IPS-18a (cell line): ENCODE results near the gene SEMA3F.
A peak's percentile ranks its signal among the peaks of the same experiment; 100 is the strongest.

Experiments used
- H3K27ac ChIP-seq: one replicate; pipeline ENCODE4 v1.5.1; 2013; ENCODE audit warnings: low read length
- H3K27me3 ChIP-seq: one replicate; pipeline ENCODE4 v1.6.1; 2013; ENCODE audit warnings: mild to moderate bottlenecking, low read length; ENCODE audit not compliant: control insufficient read depth, insufficient read depth
- H3K36me3 ChIP-seq: one replicate; pipeline ENCODE4 v1.6.1; 2013; ENCODE audit warnings: low read depth, low read length; ENCODE audit not compliant: control insufficient read depth
- H3K4me1 ChIP-seq: one replicate; pipeline ENCODE4 v1.6.1; 2013; ENCODE audit warnings: low read depth, low read length; ENCODE audit not compliant: control insufficient read depth
- H3K4me3 ChIP-seq: one replicate; pipeline ENCODE4 v1.5.1; 2013; ENCODE audit warnings: low read length
- H3K9ac ChIP-seq: one replicate; pipeline ENCODE4 v1.6.1; 2013; ENCODE audit warnings: mild to moderate bottlenecking, low read length, moderate library complexity
- H3K9me3 ChIP-seq: one replicate; pipeline ENCODE4 v1.6.1; 2013; ENCODE audit warnings: low read depth, low read length; ENCODE audit not compliant: control insufficient read depth

The SEMA3F gene

DNA sequence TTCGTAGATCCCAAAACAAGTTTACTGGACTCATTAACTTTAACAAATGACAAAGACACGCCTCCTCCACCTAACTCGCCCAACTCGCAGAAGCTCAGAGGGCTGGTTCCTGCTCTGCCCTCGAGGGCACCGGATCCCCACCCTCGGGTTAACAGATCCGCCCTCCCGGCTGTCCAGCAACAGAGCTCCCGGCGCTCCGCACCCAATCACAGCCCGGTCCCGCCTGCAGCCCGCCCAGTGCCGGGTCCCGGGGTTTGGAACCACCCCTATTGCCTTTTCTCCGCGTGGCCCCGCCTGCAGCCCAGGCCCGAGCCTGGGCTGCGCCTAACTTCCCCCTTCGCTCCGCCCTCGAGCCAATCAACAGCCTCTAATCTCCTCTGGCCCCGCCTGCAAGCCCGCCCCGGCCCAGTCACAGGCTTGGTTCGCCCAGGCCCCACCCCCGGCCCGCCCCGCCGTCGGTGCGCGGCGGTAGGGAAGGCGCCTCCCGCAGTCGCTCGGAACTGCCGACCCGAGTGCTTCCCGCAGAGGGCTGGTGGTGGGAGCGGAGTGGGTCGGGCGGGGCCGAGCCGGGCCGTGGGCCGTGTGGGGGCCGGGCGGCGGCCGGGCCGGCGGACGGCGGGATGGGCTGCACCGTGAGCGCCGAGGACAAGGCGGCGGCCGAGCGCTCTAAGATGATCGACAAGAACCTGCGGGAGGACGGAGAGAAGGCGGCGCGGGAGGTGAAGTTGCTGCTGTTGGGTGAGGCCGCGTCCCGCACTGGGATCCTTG, 80.8 kb downstream of the SEMA3F start, which contains the start of gene GNAI2:
GNAI2 (plus strand) TSS at position 489 of the 768 bp plus-strand sequence; CDS start at position 621, 132 bp downstream.
- peak within 1 kb of the TSS; percentile 90 for H3K4me3 ChIP-seq
- no peaks in the 10 kb centered on the region for H3K36me3 ChIP-seq
- H3K27ac ChIP-seq, result no peak within 1 kb of the TSS
- no peaks in the 10 kb centered on the region for H3K9me3 ChIP-seq
- H3K4me1 ChIP-seq, result peaks cover 32% of the 10 kb centered on the region
- H3K9ac ChIP-seq, result peak within 1 kb of the TSS; percentile 61
- no peaks in the 10 kb centered on the region for H3K27me3 ChIP-seq

DNA sequence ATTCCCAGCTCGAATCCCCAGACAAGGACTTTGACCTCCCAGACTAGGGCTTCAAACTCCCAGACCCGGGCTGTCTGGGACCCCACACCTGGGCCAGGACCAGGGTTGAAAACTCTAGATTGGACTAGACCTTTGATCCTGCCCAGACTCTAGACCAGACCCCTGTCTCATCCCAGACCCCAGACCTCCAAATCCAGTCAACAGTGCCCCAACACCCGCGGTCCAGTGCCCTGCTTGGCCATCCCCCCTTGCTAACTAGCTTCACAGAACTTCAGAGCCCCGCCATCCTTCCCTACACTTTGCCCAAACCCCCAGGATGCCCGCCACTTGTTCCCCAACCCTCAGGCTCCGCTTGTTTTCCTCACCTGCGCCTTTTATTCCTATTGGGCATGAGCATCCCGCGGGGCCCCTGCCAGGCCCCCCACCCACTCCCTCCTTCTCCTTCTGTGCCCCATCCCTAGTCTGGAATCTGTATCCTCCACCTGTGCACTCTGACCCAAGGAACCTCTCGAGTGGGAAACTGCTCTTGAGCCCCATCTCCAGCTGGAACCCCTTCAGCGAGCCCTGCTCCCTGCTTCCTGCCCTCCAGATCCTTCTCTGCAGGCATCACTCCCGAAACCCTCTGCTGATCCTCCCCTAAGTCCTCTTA, 81.5 kb downstream of the SEMA3F start:
- Histone ChIP-seq H3K27me3 (no peaks in the 10 kb centered on the region), H3K36me3 (no peaks in the 10 kb centered on the region), H3K27ac (no peak overlapping the region), H3K4me1 (peaks cover 38% of the 10 kb centered on the region), H3K9me3 (no peaks in the 10 kb centered on the region), H3K4me3 (peak overlapping the region; percentile 90), H3K9ac (peak overlapping the region; percentile 61)

DNA sequence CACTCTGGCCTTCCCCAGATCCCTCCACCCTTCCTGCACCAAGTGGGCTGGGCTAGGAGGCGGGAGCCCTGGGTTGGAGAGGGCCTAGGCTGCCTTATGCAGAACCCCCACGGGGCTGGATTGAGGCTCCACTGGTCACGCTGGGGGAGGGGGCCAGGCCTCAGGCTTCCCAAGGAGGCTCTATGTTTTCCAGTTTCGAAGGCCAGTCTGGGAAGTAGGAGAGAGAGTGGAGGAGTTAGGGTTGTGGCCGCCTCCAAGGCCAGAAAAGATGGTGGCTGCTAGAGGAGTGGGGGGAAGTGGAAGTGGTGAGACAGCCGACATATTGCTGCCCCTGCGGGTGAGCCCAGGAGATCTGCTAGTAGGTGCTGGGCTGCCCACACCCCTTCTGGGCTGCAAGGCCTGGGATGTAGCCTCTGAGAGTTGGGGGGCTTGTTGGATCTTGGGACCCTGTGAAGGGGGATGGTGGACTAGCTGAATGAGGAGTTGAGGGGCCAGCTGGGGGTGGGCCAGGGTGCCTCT, 82.1 kb downstream of the SEMA3F start:
- peak overlapping the region; percentile 90 for H3K4me3 ChIP-seq
- peaks cover 44% of the 10 kb centered on the region for H3K4me1 ChIP-seq

DNA sequence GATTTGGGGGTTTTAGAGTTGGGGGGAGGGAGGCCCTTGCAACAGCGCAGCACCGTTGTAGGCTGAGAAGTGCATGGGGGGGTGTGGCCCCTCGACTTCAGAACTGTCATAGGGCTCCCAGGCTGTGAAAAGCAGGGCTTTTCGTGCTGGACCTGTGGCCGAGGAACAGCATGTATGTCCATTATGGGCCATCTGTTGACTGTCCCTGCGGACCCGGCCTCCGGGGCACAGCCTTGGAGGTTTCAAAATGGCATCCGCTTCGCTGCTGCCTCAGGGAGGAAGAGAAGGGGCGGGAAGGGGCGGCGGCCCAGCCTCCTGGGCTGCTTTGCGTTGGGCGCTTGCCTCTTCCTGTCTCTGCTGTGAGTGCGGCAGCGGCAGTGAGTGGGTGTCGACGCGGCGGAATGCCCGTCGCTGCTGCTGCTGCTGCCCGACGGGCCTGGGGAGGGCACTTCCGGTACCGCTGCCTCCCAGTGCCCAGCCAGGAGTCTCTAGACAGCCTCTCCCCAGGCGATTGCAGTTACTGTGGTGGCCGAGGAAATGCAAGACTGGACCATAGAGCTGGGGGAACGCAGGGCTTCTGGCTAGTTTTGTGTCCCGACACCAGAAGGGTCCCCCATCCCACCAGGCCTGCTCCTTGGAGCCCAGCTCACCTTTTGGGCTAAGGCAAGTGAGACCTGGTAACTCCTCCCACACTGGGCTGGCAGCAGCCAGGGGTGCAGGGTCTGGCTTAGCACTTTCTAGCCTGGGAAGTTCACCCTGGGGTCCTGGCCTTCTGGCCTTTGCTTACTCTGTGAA, 82.8 kb downstream of the SEMA3F start:
- Histone ChIP-seq H3K9ac (peak overlapping the region; percentile 61), H3K36me3 (no peaks in the 10 kb centered on the region), H3K27me3 (no peaks in the 10 kb centered on the region), H3K27ac (no peak overlapping the region), H3K4me1 (peaks cover 51% of the 10 kb centered on the region), H3K9me3 (no peaks in the 10 kb centered on the region), H3K4me3 (peak overlapping the region; percentile 90)

More for the DNA sequence above, 82.1 kb downstream of the SEMA3F start:
- peak overlapping the region; percentile 61 for H3K9ac ChIP-seq
- no peaks in the 10 kb centered on the region for H3K27me3 ChIP-seq
- H3K9me3 ChIP-seq, result no peaks in the 10 kb centered on the region
- H3K27ac ChIP-seq, result no peak overlapping the region
- no peaks in the 10 kb centered on the region for H3K36me3 ChIP-seq

DNA sequence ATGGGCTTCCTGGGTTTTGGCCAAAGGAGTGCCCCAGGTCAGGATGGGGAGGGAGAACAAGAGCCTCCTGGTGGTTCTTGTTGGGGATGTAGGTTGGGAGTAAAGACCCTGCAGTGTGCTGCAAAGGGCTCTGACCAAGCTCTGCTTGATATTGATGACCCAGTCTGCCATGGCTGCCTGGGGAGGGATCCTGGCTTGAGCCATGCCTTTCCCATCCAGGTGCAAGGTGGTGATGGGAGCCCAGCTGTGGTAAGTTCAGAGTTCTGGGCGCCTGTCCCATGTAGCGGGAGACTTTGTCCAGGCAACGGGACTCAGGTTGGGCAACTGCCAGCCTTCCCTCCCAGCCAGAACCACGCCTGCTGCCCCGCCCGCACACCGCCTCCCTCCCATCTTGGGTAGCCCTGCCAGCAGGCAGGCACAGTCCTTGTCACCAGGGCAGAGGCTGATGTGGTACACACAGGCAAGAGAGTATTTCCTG, 83.5 kb downstream of the SEMA3F start:
- peak overlapping the region; percentile 90 for H3K4me3 ChIP-seq
- no peaks in the 10 kb centered on the region for H3K27me3 ChIP-seq
- H3K27ac ChIP-seq, result no peak overlapping the region
- no peaks in the 10 kb centered on the region for H3K36me3 ChIP-seq
- H3K9me3 ChIP-seq, result no peaks in the 10 kb centered on the region
- H3K9ac ChIP-seq, result peak overlapping the region; percentile 13
- peaks cover 57% of the 10 kb centered on the region for H3K4me1 ChIP-seq
